Chondrocyte (in vitro differentiated cells): ENCODE results near the gene SMC5. TPM values are rescaled to one million over a fixed set of nuclear protein-coding genes. Genes with fewer than 3 reads are reported as not detected.

ENCODE experiments used
- DNase-seq: peaks from one replicate; pipeline ENCODE4 v3.0.0; 2021; ENCODE audit warnings: mixed read lengths, low spot score
- H3K27ac Mint-ChIP-seq: one replicate; pipeline ENCODE4 v1.8.0; 2021; ENCODE audit warnings: mild to moderate bottlenecking, moderate library complexity, mixed read lengths; ENCODE audit not compliant: unreplicated experiment
- H3K27me3 Mint-ChIP-seq: 2 replicates; pipeline ENCODE4 v1.8.0; 2021; ENCODE audit warnings: low read depth, mixed read lengths
- H3K36me3 Mint-ChIP-seq: 2 replicates; pipeline ENCODE4 v1.8.0; 2021; ENCODE audit warnings: low read depth, mixed read lengths
- H3K4me1 Mint-ChIP-seq: 2 replicates; pipeline ENCODE4 v1.8.0; 2021; ENCODE audit warnings: low read depth, mild to moderate bottlenecking, mixed read lengths
- H3K4me3 Mint-ChIP-seq: one replicate; pipeline ENCODE4 v1.8.0; 2021; ENCODE audit warnings: mild to moderate bottlenecking, moderate library complexity, mixed read lengths; ENCODE audit not compliant: unreplicated experiment
- H3K9me3 Mint-ChIP-seq: 2 replicates; pipeline ENCODE4 v1.8.0; 2021; ENCODE audit warnings: low read depth, mixed read lengths
- long read RNA-seq: library from polyadenylated mRNA; stranded (forward); transcript quantifications from one replicate; pipeline ENCODE4 v2.0.0, GENCODE V29; 2021
- total RNA-seq: library from RNA; stranded (reverse); gene quantifications from 3 replicates; pipeline ENCODE4 v1.2.1, GENCODE V29; 2021
- TF ChIP-seq, protein P1 (sequence below): fragments of 200-600 bp; sonication (generic); IDR thresholded peaks from 2 replicates; pipeline ENCODE4 v1.5.0; 2021; ENCODE audit warnings: antibody characterized with exemption, mild to moderate bottlenecking, moderate library complexity

Gene SMC5
- total RNA-seq: 36.4 to 59.1 TPM (median 37.7 TPM) in 3 replicates
- long read RNA-seq, full-length matches to known transcripts: 11 of 25 reads
- long read RNA-seq, partial matches to known transcripts: 4 of 25 reads
- long read RNA-seq, other reads (novel, unspliced or antisense): 10 of 25 reads

DNA sequence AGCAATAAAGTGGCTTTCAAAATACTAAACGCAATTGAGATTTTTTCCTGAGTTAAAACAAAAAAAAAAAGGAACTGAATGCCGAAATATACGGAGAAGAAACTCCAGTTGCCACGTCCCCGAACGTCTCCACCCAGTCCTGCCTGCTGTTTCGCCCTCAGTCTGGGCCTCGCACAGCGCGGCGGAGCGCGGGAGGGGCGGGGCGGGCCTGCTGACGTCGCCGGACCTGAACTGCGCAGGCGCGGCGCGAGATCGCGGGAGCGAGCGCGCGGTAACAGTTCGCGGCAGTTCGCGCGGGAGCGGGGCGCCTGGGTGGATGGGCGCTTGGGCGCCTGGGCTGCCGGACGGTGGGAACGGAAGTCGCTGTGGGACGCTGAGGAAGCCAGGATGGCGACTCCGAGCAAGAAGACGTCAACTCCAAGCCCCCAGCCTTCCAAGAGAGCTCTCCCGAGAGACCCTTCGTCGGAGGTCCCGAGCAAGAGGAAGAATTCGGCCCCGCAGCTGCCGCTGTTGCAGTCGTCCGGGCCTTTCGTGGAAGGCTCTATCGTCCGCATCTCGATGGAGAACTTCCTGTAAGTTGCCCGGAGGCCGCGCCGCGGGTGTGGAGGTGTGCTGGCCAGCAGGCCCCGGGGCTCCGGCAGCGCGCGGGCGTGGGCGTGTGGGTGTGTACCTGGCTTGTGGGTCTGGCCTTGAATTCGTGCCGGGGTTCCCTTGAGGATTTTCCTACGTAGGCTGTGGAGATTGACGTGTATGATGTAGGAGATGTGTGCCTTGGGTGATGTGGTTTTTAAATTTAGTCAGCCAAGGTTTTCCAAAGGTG lies at the start of gene SMC5:
Gene SMC5 (plus strand): TSS at position 287 of the 820 bp plus-strand sequence. CDS start 101 bp downstream, at position 388.
- Mint-ChIP-seq H3K27ac (peak within 1 kb of the TSS; percentile 97), H3K27me3 (no peaks in the 10 kb centered on the region), H3K9me3 (no peaks in the 10 kb centered on the region), H3K36me3 (peaks cover 19% of the 10 kb centered on the region), H3K4me1 (peaks cover 87% of the 10 kb centered on the region), H3K4me3 (peak within 1 kb of the TSS; percentile 84)
- DNase-seq: peak; percentile 98
- TF ChIP-seq, protein P1, sequence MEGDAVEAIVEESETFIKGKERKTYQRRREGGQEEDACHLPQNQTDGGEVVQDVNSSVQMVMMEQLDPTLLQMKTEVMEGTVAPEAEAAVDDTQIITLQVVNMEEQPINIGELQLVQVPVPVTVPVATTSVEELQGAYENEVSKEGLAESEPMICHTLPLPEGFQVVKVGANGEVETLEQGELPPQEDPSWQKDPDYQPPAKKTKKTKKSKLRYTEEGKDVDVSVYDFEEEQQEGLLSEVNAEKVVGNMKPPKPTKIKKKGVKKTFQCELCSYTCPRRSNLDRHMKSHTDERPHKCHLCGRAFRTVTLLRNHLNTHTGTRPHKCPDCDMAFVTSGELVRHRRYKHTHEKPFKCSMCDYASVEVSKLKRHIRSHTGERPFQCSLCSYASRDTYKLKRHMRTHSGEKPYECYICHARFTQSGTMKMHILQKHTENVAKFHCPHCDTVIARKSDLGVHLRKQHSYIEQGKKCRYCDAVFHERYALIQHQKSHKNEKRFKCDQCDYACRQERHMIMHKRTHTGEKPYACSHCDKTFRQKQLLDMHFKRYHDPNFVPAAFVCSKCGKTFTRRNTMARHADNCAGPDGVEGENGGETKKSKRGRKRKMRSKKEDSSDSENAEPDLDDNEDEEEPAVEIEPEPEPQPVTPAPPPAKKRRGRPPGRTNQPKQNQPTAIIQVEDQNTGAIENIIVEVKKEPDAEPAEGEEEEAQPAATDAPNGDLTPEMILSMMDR: no peak

DNA sequence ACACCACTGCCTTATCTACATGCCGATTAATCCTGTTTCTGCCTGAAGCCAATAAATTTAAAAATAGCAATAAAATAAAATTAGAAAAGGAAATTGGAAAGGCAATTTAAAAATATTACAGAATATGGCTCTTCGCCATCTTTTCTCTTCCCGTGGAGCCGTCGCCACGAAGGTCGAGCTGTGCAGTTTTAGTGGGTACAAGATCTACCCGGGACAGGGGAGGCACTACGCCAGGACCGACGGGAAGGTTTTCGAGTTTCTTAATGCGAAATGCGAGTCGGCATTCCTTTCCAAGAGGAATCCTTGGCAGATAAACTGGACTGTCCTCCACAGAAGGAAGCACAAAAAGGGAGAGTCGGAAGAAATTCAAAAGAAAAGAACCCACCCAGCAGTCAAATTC lies 41.7 kb upstream of the SMC5 start:
- TF ChIP-seq, protein P1: no peak
- peaks cover 17% of the 10 kb centered on the region for H3K4me1 Mint-ChIP-seq
- DNase-seq: no peak
- no peaks in the 10 kb centered on the region for H3K27me3 Mint-ChIP-seq
- no peak overlapping the region for H3K27ac Mint-ChIP-seq
- H3K9me3 Mint-ChIP-seq: peaks cover 17% of the 10 kb centered on the region
- peaks cover 42% of the 10 kb centered on the region for H3K36me3 Mint-ChIP-seq
- H3K4me3 Mint-ChIP-seq: no peak overlapping the region

DNA sequence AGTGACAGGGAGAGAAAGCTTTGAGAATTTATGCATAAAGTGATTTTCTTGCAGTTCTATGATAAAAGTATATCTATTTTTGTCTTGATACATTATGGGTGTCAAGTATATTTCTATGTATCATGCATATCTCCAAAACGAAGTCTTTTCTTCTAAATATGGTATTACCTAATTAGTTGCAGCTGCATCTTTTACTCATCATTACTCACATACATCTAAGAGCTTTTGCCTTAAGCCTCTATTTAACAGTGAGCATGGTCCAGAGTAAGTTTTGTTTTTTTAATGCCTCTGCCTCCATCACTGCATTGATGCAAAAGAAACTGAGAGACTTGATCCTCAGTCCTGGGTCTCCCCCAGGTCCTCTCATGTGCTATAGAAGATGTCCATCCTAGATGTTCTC lies 40.0 kb upstream of the SMC5 start:
- Mint-ChIP-seq H3K27ac (no peak overlapping the region), H3K27me3 (no peaks in the 10 kb centered on the region), H3K4me3 (no peak overlapping the region), H3K9me3 (peaks cover 9% of the 10 kb centered on the region), H3K4me1 (peaks cover 23% of the 10 kb centered on the region), H3K36me3 (peaks cover 31% of the 10 kb centered on the region)
- TF ChIP-seq, protein P1: no peak
- DNase-seq: no peak

DNA sequence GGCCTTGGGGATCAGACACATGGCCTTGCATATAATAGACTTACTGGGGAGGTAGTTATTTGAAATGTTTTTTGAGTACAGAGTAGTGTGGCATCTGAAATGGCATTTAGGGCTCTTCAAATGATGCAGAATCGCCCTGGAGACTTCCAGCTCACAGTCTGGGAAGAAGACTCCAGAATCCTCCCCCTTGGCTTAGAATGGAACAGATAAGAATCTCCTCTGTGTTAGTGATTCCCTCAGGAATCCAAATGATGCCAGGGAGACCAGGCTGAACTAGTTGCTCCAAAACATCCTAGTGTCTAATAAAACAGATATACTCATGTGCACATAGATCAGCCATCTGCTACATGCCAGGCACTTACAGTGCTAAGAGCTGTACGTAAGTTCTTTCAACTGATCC lies 38.6 kb upstream of the SMC5 start:
- TF ChIP-seq, protein P1: no peak
- H3K4me1 Mint-ChIP-seq: peaks cover 16% of the 10 kb centered on the region
- DNase-seq: no peak
- no peaks in the 10 kb centered on the region for H3K27me3 Mint-ChIP-seq
- no peaks in the 10 kb centered on the region for H3K9me3 Mint-ChIP-seq
- H3K4me3 Mint-ChIP-seq: no peak overlapping the region
- H3K27ac Mint-ChIP-seq: no peak overlapping the region
- H3K36me3 Mint-ChIP-seq: peaks cover 23% of the 10 kb centered on the region

GRCh38 chr9:70222354-70222753 lies 36.4 kb upstream of the SMC5 start:
- Mint-ChIP-seq H3K9me3 (peaks cover 5% of the 10 kb centered on the region), H3K27ac (no peak overlapping the region), H3K4me1 (peaks cover 16% of the 10 kb centered on the region), H3K27me3 (no peaks in the 10 kb centered on the region), H3K4me3 (no peak overlapping the region), H3K36me3 (peaks cover 24% of the 10 kb centered on the region)
- no peak for DNase-seq
- TF ChIP-seq, protein P1: no peak
